Osteoblast (primary cell): ENCODE measurements around the gene NOX5. TPM values are rescaled to one million over a fixed set of nuclear protein-coding genes. Genes with fewer than 3 reads are reported as not detected.

Experiments
- DNase-seq: peaks from one replicate; pipeline ENCODE4 v3.0.0; 2011; ENCODE audit warnings: low spot score, mixed read lengths; ENCODE audit not compliant: insufficient read length; ENCODE audit errors: missing footprints
- H2AFZ ChIP-seq: 2 replicates; pipeline ENCODE4 v1.6.0; 2011; ENCODE audit warnings: mild to moderate bottlenecking, low read length
- H3K27ac ChIP-seq: 2 replicates; pipeline ENCODE4 v1.5.1; 2011; ENCODE audit warnings: mild to moderate bottlenecking, low read depth, low read length, moderate library complexity
- H3K27me3 ChIP-seq: 2 replicates; pipeline ENCODE4 v1.6.0; 2012; ENCODE audit warnings: mild to moderate bottlenecking, control low read depth, inconsistent platforms, low read length, moderate library complexity; ENCODE audit not compliant: insufficient read depth
- H3K36me3 ChIP-seq: 2 replicates; pipeline ENCODE4 v1.5.1; 2011; ENCODE audit warnings: mild to moderate bottlenecking, low read length, control low read depth, moderate library complexity; ENCODE audit not compliant: insufficient read depth
- H3K4me1 ChIP-seq: 2 replicates; pipeline ENCODE4 v1.5.1; 2011; ENCODE audit warnings: mild to moderate bottlenecking, low read length, control low read depth, moderate library complexity; ENCODE audit not compliant: insufficient read depth
- H3K4me2 ChIP-seq: 2 replicates; pipeline ENCODE4 v1.6.0; 2011; ENCODE audit warnings: mild to moderate bottlenecking, low read length; ENCODE audit not compliant: insufficient read depth
- H3K4me3 ChIP-seq: fragments of 200-600 bp; sonication (generic); 3 replicates; pipeline ENCODE4 v1.5.1; 2012; ENCODE audit warnings: mild to moderate bottlenecking, low read length, inconsistent platforms; ENCODE audit not compliant: insufficient read depth
- H3K79me2 ChIP-seq: 2 replicates; pipeline ENCODE4 v1.6.0; 2012; ENCODE audit warnings: mild to moderate bottlenecking, low read length, control low read depth, inconsistent platforms; ENCODE audit not compliant: insufficient read depth
- H3K9me3 ChIP-seq: 2 replicates; pipeline ENCODE4 v1.5.1; 2011; ENCODE audit warnings: low read depth, low read length, control low read depth
- H4K20me1 ChIP-seq: 2 replicates; pipeline ENCODE4 v1.6.0; 2012; ENCODE audit warnings: mild to moderate bottlenecking, low read length, control low read depth; ENCODE audit not compliant: insufficient read depth
- CTCF ChIP-seq: IDR thresholded peaks from 2 replicates; pipeline ENCODE4 v1.5.1; 2011; ENCODE audit warnings: mild to moderate bottlenecking, low read depth, low read length, moderate library complexity; ENCODE audit errors: extremely low read depth
- total RNA-seq: library from RNA; depleted of rRNA; stranded (reverse); fragments of >200 nt; gene quantifications from 2 replicates; pipeline ENCODE4 v1.2.3, GENCODE V29; 2012

NOX5 gene
- total RNA-seq, 1 donor: 0.36 TPM

GRCh38 chr15:69098771-69099170 lies 84.3 kb downstream of the NOX5 start:
- peaks cover 46% of the 10 kb centered on the region for H3K27me3 ChIP-seq
- H3K4me2 ChIP-seq: no peak overlapping the region
- H3K4me1 ChIP-seq: no peaks in the 10 kb centered on the region
- no peak overlapping the region for H2AFZ ChIP-seq
- no peak for TF ChIP-seq CTCF
- no peak for DNase-seq
- no peaks in the 10 kb centered on the region for H3K79me2 ChIP-seq
- no peaks in the 10 kb centered on the region for H3K9me3 ChIP-seq
- no peak overlapping the region for H3K4me3 ChIP-seq
- H4K20me1 ChIP-seq: no peaks in the 10 kb centered on the region
- H3K27ac ChIP-seq: no peak overlapping the region
- H3K36me3 ChIP-seq: no peaks in the 10 kb centered on the region

- no peak for TF ChIP-seq CTCF
- H2AFZ ChIP-seq: no peak overlapping the region
- DNase-seq: no peak
- no peaks in the 10 kb centered on the region for H4K20me1 ChIP-seq
- no peaks in the 10 kb centered on the region for H3K4me1 ChIP-seq
- H3K4me2 ChIP-seq: no peak overlapping the region
- no peak overlapping the region for H3K27ac ChIP-seq
- peaks cover 53% of the 10 kb centered on the region for H3K27me3 ChIP-seq
- H3K4me3 ChIP-seq: no peak overlapping the region
- H3K36me3 ChIP-seq: no peaks in the 10 kb centered on the region
- no peaks in the 10 kb centered on the region for H3K9me3 ChIP-seq
- no peaks in the 10 kb centered on the region for H3K79me2 ChIP-seq
These were observed 85.4 kb downstream of the NOX5 start for GRCh38 chr15:69099941-69100340.

- H3K36me3 ChIP-seq: no peaks in the 10 kb centered on the region
- H3K4me2 ChIP-seq: no peak overlapping the region
- H3K27me3 ChIP-seq: peaks cover 45% of the 10 kb centered on the region
- DNase-seq: no peak
- no peaks in the 10 kb centered on the region for H4K20me1 ChIP-seq
- no peaks in the 10 kb centered on the region for H3K79me2 ChIP-seq
- H3K9me3 ChIP-seq: no peaks in the 10 kb centered on the region
- H3K27ac ChIP-seq: no peak overlapping the region
- H2AFZ ChIP-seq: no peak overlapping the region
- TF ChIP-seq CTCF: no peak
- no peak overlapping the region for H3K4me3 ChIP-seq
- no peaks in the 10 kb centered on the region for H3K4me1 ChIP-seq
These were observed 86.3 kb downstream of the NOX5 start for GRCh38 chr15:69100821-69101220.

- no peak overlapping the region for H3K4me3 ChIP-seq
- H2AFZ ChIP-seq: no peak overlapping the region
- H4K20me1 ChIP-seq: no peaks in the 10 kb centered on the region
- peaks cover 57% of the 10 kb centered on the region for H3K27me3 ChIP-seq
- no peaks in the 10 kb centered on the region for H3K36me3 ChIP-seq
- H3K27ac ChIP-seq: no peak overlapping the region
- TF ChIP-seq CTCF: no peak
- no peak overlapping the region for H3K4me2 ChIP-seq
- no peaks in the 10 kb centered on the region for H3K4me1 ChIP-seq
- no peaks in the 10 kb centered on the region for H3K9me3 ChIP-seq
- DNase-seq: no peak
- H3K79me2 ChIP-seq: no peaks in the 10 kb centered on the region
These were observed 89.7 kb downstream of the NOX5 start for GRCh38 chr15:69104050-69104750.
